ENCODE results near the gene ITSN1.

DNA sequence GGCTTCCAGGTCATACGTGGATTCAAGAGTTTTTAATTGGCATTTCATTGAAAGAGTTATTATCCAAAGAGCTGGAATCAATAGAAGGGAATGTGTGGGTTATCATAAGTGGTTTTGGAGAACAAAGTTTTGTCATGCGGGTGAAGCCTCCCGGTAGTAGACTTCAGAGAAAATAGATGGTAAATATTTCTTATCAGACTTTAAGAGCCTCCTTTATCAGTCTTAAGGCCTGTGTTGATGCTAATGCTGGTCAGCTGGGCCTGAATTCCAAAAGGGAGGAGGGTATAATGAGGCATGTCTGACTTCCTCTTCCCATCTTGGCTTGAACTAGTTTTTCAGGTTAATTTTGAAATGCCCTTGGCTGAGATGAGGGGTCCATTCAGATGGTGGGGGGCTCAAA, 89.7 kb downstream of the ITSN1 start:
- TF ChIP-seq CTCF (IDR thresholded peaks at IDR 0.05; ENCODE audit: low read depth, low read length, missing input control) = no peak
- TF ChIP-seq, protein P1, sequence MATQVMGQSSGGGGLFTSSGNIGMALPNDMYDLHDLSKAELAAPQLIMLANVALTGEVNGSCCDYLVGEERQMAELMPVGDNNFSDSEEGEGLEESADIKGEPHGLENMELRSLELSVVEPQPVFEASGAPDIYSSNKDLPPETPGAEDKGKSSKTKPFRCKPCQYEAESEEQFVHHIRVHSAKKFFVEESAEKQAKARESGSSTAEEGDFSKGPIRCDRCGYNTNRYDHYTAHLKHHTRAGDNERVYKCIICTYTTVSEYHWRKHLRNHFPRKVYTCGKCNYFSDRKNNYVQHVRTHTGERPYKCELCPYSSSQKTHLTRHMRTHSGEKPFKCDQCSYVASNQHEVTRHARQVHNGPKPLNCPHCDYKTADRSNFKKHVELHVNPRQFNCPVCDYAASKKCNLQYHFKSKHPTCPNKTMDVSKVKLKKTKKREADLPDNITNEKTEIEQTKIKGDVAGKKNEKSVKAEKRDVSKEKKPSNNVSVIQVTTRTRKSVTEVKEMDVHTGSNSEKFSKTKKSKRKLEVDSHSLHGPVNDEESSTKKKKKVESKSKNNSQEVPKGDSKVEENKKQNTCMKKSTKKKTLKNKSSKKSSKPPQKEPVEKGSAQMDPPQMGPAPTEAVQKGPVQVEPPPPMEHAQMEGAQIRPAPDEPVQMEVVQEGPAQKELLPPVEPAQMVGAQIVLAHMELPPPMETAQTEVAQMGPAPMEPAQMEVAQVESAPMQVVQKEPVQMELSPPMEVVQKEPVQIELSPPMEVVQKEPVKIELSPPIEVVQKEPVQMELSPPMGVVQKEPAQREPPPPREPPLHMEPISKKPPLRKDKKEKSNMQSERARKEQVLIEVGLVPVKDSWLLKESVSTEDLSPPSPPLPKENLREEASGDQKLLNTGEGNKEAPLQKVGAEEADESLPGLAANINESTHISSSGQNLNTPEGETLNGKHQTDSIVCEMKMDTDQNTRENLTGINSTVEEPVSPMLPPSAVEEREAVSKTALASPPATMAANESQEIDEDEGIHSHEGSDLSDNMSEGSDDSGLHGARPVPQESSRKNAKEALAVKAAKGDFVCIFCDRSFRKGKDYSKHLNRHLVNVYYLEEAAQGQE (IDR thresholded peaks at IDR 0.05) = no peak
- TF ChIP-seq YY1 (IDR thresholded peaks at IDR 0.05) = no peak
- TF ChIP-seq SP1 (IDR thresholded peaks at IDR 0.05) = no peak
- TF ChIP-seq TAF1 (conservative IDR thresholded peaks at IDR 0.05) = no peak
- no peak for TF ChIP-seq HNF4G (IDR thresholded peaks at IDR 0.05)
- TF ChIP-seq RAD21 (IDR thresholded peaks at IDR 0.05) = no peak
- no peak for TF ChIP-seq JUND (IDR thresholded peaks at IDR 0.05)

Measured in liver (tissue), 3 donors.